ENCODE data around the gene FLT1. TPM values are rescaled to one million over a fixed set of nuclear protein-coding genes. Genes with fewer than 3 reads are reported as not detected.

The FLT1 gene, protein sequence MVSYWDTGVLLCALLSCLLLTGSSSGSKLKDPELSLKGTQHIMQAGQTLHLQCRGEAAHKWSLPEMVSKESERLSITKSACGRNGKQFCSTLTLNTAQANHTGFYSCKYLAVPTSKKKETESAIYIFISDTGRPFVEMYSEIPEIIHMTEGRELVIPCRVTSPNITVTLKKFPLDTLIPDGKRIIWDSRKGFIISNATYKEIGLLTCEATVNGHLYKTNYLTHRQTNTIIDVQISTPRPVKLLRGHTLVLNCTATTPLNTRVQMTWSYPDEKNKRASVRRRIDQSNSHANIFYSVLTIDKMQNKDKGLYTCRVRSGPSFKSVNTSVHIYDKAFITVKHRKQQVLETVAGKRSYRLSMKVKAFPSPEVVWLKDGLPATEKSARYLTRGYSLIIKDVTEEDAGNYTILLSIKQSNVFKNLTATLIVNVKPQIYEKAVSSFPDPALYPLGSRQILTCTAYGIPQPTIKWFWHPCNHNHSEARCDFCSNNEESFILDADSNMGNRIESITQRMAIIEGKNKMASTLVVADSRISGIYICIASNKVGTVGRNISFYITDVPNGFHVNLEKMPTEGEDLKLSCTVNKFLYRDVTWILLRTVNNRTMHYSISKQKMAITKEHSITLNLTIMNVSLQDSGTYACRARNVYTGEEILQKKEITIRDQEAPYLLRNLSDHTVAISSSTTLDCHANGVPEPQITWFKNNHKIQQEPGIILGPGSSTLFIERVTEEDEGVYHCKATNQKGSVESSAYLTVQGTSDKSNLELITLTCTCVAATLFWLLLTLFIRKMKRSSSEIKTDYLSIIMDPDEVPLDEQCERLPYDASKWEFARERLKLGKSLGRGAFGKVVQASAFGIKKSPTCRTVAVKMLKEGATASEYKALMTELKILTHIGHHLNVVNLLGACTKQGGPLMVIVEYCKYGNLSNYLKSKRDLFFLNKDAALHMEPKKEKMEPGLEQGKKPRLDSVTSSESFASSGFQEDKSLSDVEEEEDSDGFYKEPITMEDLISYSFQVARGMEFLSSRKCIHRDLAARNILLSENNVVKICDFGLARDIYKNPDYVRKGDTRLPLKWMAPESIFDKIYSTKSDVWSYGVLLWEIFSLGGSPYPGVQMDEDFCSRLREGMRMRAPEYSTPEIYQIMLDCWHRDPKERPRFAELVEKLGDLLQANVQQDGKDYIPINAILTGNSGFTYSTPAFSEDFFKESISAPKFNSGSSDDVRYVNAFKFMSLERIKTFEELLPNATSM (N-terminal part only)
- total RNA-seq = 10 to 100 TPM; 14.7 to 29.0 (median 18.8) TPM

DNA sequence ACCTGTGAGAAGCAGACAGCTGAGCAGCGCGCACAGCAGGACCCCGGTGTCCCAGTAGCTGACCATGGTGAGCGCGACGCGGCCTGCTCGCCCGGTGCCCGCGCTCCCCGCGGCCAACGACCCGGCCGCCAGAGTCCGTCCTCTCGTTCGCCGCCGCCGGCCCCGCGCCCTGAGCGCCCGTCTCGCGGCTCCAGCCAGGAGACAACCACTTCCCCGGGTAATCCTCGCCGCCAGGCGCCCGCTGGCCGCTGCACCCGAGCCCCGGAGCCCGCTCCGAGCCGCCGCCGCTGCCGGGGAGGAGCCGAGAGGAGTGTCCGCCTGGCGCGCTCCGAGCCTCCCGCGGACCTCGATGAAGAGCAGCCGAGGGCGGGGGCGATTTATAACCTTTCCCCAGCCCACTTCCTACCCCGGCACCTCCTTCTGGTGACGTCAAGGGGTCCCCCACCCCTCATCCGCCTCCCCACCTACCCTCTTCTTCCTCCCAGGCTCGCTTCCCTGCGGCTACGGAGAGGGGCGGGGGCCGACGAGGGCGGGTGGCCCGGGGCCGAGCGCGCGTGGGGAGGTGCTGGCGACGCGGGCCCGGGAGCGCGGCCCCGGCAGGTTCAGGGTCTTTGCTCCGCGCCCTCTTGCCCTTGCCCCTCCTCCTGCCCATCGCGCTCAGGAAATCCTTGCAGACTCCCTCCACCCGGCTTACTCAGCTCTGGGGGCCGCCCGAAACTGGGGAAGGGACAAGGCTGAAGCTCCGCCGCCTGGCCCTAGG lies at the start of gene FLT1:
TSS of gene FLT1 (minus strand) at position 351 of the 760 bp plus-strand sequence. CDS start at position 66, 285 bp downstream.
- H3K36me3 Mint-ChIP-seq (ENCODE audit: insufficient read depth) = no peaks in the 10 kb centered on the region
- peak within 1 kb of the TSS; percentile 65 for H3K4me3 Mint-ChIP-seq
- peaks cover 4% of the 10 kb centered on the region for H3K4me1 Mint-ChIP-seq (ENCODE audit: low read depth)
- peaks cover 57% of the 10 kb centered on the region for H3K27me3 Mint-ChIP-seq (ENCODE audit: low read depth)
- peak; percentile 44 for DNase-seq
- ATAC-seq = peak; percentile 44 to 51
- H3K9me3 Mint-ChIP-seq = no peaks in the 10 kb centered on the region

DNA sequence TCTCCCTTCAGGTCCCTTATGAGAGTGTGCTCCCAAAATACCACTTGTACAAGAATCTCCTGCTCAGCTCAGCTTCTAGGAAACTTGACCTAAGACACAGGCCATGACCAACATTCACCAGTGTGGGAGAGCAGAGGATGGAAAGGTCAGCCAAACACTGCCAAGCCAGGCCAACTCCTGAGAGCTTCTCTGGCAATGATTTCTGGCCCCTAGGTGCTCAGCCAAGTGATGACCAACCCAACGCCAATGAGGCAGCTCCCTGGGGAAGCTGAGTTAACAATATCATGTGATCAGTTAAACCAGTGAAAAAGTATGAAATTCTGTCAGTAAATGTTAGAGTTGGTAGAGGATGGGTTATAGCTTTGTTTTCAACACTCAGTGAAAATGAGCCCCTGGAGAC lies 49.1 kb upstream of the FLT1 start:
- H3K9me3 Mint-ChIP-seq = peaks cover 9% of the 10 kb centered on the region
- no peak overlapping the region for H3K4me3 Mint-ChIP-seq
- peaks cover 4% of the 10 kb centered on the region for H3K4me1 Mint-ChIP-seq (ENCODE audit: low read depth)
- peaks cover 18% of the 10 kb centered on the region for H3K27me3 Mint-ChIP-seq (ENCODE audit: low read depth)
- ATAC-seq (no peak), DNase-seq (no peak)
- H3K36me3 Mint-ChIP-seq (ENCODE audit: insufficient read depth) = no peaks in the 10 kb centered on the region

DNA sequence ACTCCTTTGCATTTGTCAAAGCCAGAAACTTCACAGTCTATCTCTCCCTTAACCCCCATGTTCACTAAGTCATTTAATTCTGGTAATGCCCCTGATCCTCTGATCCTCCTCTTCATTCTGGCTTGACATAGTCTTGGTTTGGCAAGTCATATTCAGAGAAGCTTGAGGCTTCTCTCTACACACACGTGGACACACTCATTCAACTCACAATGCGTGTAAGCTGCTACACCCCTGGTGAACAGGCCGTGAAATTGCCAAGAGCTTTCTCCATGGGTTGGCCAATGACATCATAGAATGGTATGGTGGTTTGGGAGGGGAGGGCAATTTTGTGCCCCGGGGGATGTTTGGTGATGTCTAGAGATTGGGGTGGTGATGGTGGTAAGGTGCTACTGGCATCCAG lies 47.9 kb upstream of the FLT1 start:
- peaks cover 9% of the 10 kb centered on the region for H3K9me3 Mint-ChIP-seq
- H3K27me3 Mint-ChIP-seq (ENCODE audit: low read depth) = peaks cover 21% of the 10 kb centered on the region
- no peaks in the 10 kb centered on the region for H3K36me3 Mint-ChIP-seq (ENCODE audit: insufficient read depth)
- ATAC-seq = peak; percentile 16 to 20
- no peak for DNase-seq
- H3K4me3 Mint-ChIP-seq = no peak overlapping the region
- peaks cover 4% of the 10 kb centered on the region for H3K4me1 Mint-ChIP-seq (ENCODE audit: low read depth)

DNA sequence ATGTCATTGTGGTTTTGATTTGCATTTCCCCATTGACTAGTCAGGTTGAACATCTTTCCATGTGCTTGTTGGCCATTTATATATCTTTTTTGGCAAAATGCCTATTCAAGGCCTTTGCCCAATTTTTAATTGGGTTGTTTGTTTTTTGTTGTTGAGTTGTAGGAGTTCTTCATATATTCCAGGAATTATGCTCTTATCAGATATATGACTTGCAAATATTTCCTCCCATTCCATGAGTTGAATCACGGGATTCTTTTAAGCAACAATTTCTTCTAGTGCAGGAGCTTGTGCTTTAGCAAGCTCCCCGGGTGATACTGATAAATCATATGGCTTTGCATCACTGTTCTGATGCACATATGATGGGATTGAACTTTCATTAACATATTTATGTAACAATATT lies 47.0 kb upstream of the FLT1 start:
- Mint-ChIP-seq H3K36me3 (ENCODE audit: insufficient read depth) (no peaks in the 10 kb centered on the region), H3K27me3 (ENCODE audit: low read depth) (peaks cover 17% of the 10 kb centered on the region), H3K9me3 (peaks cover 9% of the 10 kb centered on the region), H3K4me1 (ENCODE audit: low read depth) (peaks cover 4% of the 10 kb centered on the region), H3K4me3 (no peak overlapping the region)
- ATAC-seq = no peak
- DNase-seq = no peak

DNA sequence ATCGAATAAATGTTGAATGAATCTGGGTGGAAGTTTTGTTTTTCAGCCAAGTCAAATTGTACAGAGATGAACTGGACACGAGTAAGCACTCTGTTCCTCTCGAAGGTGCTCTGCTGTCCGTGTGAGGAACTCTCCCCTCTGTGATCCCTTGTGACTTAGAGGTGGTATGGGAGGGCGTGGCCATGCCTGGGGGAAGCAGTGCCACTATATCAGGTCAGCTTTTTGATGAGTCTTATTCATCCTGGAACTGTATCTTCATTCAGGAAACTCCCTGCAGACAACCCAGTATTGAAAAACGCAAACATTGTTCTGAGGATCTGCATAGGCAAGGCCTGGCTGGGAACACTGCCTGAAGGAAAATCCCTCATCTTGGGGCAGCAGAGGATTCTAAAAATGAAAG lies 45.7 kb upstream of the FLT1 start:
- H3K27me3 Mint-ChIP-seq (ENCODE audit: low read depth) = peaks cover 17% of the 10 kb centered on the region
- no peak for DNase-seq
- peaks cover 9% of the 10 kb centered on the region for H3K9me3 Mint-ChIP-seq
- no peak overlapping the region for H3K4me3 Mint-ChIP-seq
- peak; percentile 12 to 61 for ATAC-seq
- peaks cover 4% of the 10 kb centered on the region for H3K4me1 Mint-ChIP-seq (ENCODE audit: low read depth)
- no peaks in the 10 kb centered on the region for H3K36me3 Mint-ChIP-seq (ENCODE audit: insufficient read depth)

DNA sequence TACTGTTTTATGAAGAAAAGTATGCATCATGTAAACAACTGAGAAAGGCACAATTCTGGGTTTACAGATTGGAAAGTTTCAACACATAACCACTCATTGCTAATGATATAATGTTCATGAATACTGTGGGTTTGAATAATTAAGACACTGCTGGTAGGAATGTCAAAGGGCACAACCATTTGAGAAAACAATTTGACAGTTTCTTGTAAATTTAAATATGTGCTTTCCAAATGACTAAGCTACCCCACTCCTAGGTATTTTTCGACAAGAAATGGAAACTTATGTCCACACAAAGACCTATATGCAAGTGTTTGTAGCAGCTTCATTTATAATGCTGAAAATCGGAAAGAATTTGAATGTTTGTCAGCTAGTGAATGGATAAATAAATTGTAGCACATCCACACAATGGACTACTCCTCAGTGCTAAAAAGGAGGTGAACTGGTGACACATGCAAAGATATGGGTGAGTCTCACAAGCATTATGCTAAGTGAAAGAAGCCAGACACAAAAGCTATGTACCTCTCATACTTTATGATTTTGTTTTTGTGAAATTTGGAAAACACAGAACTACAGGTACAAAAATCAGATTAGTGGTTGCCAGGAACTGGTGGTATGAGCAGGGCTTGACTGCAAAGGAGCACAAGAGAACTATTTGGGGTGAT lies 44.8 kb upstream of the FLT1 start:
- ATAC-seq = peak; percentile 32 to 44
- Mint-ChIP-seq H3K9me3 (peaks cover 9% of the 10 kb centered on the region), H3K4me1 (ENCODE audit: low read depth) (peaks cover 4% of the 10 kb centered on the region), H3K36me3 (ENCODE audit: insufficient read depth) (no peaks in the 10 kb centered on the region), H3K27me3 (ENCODE audit: low read depth) (peaks cover 17% of the 10 kb centered on the region), H3K4me3 (no peak overlapping the region)
- no peak for DNase-seq

DNA sequence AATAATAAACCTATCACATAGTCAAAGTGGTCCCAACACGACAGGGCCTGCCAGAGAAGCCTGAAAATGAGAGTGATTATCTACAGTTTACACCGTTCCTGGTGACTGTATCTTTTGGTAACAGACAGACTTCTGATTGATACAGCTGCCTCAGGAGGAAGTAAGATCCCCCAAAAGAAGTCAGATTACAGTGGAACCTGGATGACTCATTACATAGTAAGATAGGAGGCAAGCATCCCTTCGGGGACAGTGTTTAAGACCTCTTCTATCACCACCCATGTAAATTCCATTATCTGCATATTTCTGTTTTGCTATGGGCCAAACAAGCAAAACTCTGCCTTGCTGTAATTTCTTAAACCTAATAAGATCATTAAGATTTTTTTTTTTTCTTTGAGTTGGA lies 44.0 kb upstream of the FLT1 start:
- H3K36me3 Mint-ChIP-seq (ENCODE audit: insufficient read depth) = no peaks in the 10 kb centered on the region
- no peak overlapping the region for H3K4me3 Mint-ChIP-seq
- H3K27me3 Mint-ChIP-seq (ENCODE audit: low read depth) = peaks cover 19% of the 10 kb centered on the region
- DNase-seq = no peak
- peaks cover 4% of the 10 kb centered on the region for H3K4me1 Mint-ChIP-seq (ENCODE audit: low read depth)
- ATAC-seq = peak in 1 of 2 donors; percentile 28
- H3K9me3 Mint-ChIP-seq = peaks cover 4% of the 10 kb centered on the region

DNA sequence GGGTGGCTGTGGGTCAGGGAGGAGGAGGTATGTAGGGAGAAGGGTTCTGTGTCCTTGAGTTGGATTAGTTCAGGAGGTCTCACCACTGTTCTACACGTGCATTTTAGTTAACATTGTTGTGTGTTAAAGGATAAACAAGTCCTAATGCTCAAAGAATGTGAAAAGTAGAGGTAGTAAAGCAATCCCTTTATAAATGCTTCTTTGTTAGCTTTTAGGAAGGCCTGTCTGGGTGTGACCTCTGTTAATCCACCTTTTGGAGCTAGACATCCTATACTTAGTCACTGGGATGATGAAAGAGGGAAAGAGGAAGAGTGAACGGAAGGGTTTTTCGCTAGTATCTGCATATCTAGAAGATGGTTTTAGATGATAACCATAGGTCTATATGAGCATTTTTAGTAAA lies 42.2 kb upstream of the FLT1 start:
- Mint-ChIP-seq H3K4me3 (no peak overlapping the region), H3K27me3 (ENCODE audit: low read depth) (peaks cover 26% of the 10 kb centered on the region), H3K4me1 (ENCODE audit: low read depth) (peaks cover 6% of the 10 kb centered on the region), H3K9me3 (no peaks in the 10 kb centered on the region), H3K36me3 (ENCODE audit: insufficient read depth) (no peaks in the 10 kb centered on the region)
- ATAC-seq (no peak), DNase-seq (no peak)

DNA sequence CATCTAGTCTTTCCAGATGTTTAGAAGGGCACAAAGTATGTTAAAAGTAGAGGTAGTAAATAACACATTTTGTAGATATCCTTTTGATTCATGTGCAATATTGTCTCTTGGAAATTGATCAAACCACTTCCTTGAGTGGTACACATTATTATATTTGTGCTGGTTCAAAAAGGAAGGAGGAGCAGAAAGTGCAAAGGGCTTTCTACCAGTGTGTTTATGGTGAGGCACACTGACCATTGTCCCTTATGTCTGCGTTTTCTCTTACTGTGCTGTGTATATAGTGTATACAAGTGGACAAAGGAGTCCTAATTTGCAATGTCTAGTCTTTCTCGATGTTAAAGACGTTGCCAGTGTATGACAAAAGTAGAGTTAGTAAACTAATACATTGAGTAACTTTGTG lies 41.4 kb upstream of the FLT1 start:
- ATAC-seq = no peak

DNA sequence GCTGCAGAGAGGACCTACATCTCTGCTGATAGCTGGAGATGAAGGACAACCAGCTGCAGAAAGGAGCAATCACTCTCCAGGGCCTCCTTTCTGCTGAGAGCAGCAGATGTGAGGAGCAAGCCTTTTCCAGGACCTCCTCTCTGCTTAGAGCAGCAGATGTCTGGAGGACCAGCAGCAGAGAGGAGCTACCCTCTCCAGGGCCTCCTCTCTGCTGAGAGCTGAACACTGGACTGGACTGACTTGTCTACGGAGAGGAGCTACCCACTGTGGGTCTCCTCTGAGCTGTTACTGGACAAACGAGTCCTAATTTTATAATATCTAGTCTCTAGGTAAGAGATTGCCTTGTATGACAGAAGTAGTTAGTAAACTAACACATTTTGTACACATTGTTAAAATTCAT lies 40.8 kb upstream of the FLT1 start:
- DNase-seq (no peak), ATAC-seq (no peak)
- no peak overlapping the region for H3K4me3 Mint-ChIP-seq
- H3K9me3 Mint-ChIP-seq = no peaks in the 10 kb centered on the region
- H3K27me3 Mint-ChIP-seq (ENCODE audit: low read depth) = peaks cover 26% of the 10 kb centered on the region
- no peaks in the 10 kb centered on the region for H3K36me3 Mint-ChIP-seq (ENCODE audit: insufficient read depth)
- H3K4me1 Mint-ChIP-seq (ENCODE audit: low read depth) = peaks cover 6% of the 10 kb centered on the region

More for the DNA sequence above, 41.4 kb upstream of the FLT1 start:
- DNase-seq = no peak
- H3K36me3 Mint-ChIP-seq (ENCODE audit: insufficient read depth) = no peaks in the 10 kb centered on the region
- no peak overlapping the region for H3K4me3 Mint-ChIP-seq
- H3K4me1 Mint-ChIP-seq (ENCODE audit: low read depth) = peaks cover 6% of the 10 kb centered on the region
- peaks cover 26% of the 10 kb centered on the region for H3K27me3 Mint-ChIP-seq (ENCODE audit: low read depth)
- H3K9me3 Mint-ChIP-seq = no peaks in the 10 kb centered on the region

DNA sequence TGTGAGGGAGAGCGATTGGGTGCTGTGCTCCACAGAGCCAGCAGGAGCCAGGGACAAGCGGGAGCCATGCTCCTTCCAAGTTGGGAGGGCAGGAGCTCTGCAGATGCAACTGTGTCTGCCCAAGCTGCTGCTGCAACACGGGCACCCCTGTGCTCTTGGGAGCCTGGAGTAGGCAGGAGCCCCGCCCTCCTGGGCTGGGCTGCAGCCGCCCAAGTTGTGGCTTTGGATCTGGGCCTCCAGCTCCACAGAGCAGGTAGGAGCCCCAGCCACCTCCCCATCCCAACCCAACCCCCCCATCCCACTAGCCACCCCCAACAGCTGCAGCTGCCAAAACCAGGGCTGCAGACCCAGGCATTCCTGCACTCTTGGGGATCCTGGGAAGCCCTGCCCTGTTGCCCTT lies 39.9 kb upstream of the FLT1 start:
- Mint-ChIP-seq H3K4me1 (ENCODE audit: low read depth) (peaks cover 4% of the 10 kb centered on the region), H3K4me3 (no peak overlapping the region), H3K9me3 (no peaks in the 10 kb centered on the region), H3K27me3 (ENCODE audit: low read depth) (peaks cover 26% of the 10 kb centered on the region), H3K36me3 (ENCODE audit: insufficient read depth) (no peaks in the 10 kb centered on the region)
- no peak for ATAC-seq
- DNase-seq = no peak

DNA sequence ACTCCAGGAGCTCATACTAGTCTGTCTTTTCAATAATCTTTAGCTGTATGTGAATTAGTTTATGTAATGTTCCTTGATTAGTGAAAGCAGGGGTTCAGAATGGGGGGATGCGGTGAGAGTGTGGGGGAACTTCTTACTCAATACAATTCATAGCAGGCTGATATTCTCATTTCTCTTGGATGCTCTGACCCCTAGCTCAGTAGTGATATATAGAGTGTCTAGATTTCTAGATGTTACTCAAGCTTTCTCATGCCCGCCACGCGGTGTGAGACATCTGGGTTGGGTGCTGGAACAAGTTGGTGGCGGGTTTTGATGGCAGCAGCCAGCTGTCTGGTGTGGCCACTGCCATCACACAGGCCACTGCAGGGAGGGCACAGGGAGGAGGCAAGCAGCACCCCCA lies 39.3 kb upstream of the FLT1 start:
- peak in 1 of 2 donors; percentile 35 for ATAC-seq
- H3K9me3 Mint-ChIP-seq = no peaks in the 10 kb centered on the region
- no peak for DNase-seq
- H3K4me3 Mint-ChIP-seq = no peak overlapping the region
- H3K4me1 Mint-ChIP-seq (ENCODE audit: low read depth) = peaks cover 4% of the 10 kb centered on the region
- H3K27me3 Mint-ChIP-seq (ENCODE audit: low read depth) = peaks cover 26% of the 10 kb centered on the region
- no peaks in the 10 kb centered on the region for H3K36me3 Mint-ChIP-seq (ENCODE audit: insufficient read depth)

DNA sequence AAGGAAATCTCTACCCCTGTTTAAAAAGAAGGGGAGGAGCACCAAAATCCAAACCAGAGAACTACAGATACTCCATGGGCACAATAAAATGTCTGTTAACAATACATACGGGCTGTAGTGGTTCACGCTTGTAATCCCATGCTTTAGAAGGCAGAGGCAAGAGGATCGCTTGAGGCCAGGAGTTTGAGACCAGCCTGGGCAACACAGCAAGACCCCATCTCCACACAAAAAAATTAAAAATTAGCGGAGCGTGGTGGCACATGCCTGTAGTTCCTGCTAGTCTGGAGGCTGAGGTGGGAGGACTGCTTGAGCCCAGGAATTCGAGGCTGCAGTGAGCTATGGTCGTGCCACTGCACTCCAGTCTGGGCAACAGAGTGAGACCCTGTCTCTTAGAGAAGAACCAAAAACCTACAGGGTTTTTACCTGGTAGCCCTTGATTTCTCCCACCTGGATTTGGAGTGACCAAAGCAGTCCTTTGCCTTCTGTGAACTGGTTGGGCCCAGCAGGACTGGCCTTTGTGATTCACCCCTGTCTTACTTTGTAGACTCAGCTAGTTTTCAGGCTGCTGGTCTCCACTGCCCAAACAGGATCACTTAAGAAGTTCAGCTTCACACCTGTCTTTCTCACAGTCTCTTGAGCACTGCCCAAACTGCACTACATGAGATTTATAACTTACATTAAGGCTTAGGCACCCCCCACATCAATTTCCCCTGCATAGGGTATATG lies 38.7 kb upstream of the FLT1 start:
- Mint-ChIP-seq H3K4me3 (no peak overlapping the region), H3K36me3 (ENCODE audit: insufficient read depth) (no peaks in the 10 kb centered on the region), H3K9me3 (no peaks in the 10 kb centered on the region), H3K4me1 (ENCODE audit: low read depth) (peaks cover 4% of the 10 kb centered on the region), H3K27me3 (ENCODE audit: low read depth) (peaks cover 23% of the 10 kb centered on the region)
- no peak for DNase-seq
- ATAC-seq = no peak
